ACC112 (cell line): ENCODE measurements around the gene ARID1B.

ENCODE experiments used
- H2AFZ ChIP-seq: fragments of 200-600 bp; sonication (generic); one replicate; pipeline ENCODE4 v1.6.0; 2017; ENCODE audit warnings: antibody characterized with exemption, low read length; ENCODE audit not compliant: unreplicated experiment
- H3K27ac ChIP-seq: fragments of 200-600 bp; sonication (generic); 2 replicates; pipeline ENCODE4 v1.5.1; 2014; ENCODE audit warnings: low read depth, mild to moderate bottlenecking, antibody characterized with exemption, low read length, moderate library complexity
- H3K27me3 ChIP-seq: fragments of 200-600 bp; sonication (generic); 2 replicates; pipeline ENCODE4 v1.6.1; 2014; ENCODE audit warnings: mild to moderate bottlenecking, antibody characterized with exemption, low read length, moderate library complexity, mixed read lengths; ENCODE audit not compliant: insufficient read depth
- H3K36me3 ChIP-seq: fragments of 200-600 bp; sonication (generic); 2 replicates; pipeline ENCODE4 v1.6.1; 2016; ENCODE audit warnings: mild to moderate bottlenecking, antibody characterized with exemption, low read length, moderate library complexity, mixed read lengths; ENCODE audit not compliant: insufficient read depth
- H3K4me1 ChIP-seq: fragments of 200-600 bp; sonication (generic); one replicate; pipeline ENCODE4 v1.6.1; 2016; ENCODE audit warnings: low read length, mixed read lengths; ENCODE audit not compliant: insufficient read depth, unreplicated experiment, control insufficient read depth
- H3K4me3 ChIP-seq: fragments of 200-600 bp; sonication (generic); 2 replicates; pipeline ENCODE4 v1.5.1; 2014; ENCODE audit warnings: mild to moderate bottlenecking, low read depth, low read length
- H3K79me2 ChIP-seq: fragments of 200-600 bp; sonication (generic); one replicate; pipeline ENCODE4 v1.6.0; 2016; ENCODE audit warnings: low read length; ENCODE audit not compliant: control insufficient read depth, unreplicated experiment, insufficient read depth

ARID1B gene

DNA sequence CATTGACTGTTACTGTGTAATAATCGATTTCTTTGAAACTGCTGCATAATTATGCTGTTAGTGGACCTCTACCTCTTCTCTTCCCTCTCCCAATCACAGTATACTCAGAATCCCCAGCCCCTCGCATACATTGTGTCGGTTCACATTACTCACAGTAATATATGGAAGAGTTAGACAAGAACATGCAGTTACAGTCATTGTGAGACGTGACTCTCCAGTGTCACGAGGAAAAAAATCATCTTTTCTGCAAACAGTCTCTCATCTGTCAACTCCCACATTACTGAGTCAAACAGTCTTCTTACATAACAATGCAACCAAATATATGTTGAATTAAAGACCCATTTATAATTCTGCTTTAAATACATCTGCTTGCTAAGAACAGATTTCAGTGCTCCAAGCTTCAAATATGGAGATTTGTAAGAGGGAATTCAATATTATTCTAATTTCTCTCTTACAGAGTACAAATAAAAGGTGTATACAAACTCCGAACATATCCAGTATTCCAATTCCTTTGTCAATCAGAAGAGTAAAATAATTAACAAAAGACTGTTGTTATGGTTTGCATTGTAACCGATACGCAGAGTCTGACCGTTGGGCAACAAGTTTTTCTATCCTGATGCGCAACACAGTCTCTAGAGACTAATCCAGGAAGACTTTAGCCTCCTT is 432.8 kb downstream of the ARID1B start:
- H3K27me3 ChIP-seq, result no peaks in the 10 kb centered on the region
- H3K4me1 ChIP-seq, result no peaks in the 10 kb centered on the region
- no peak overlapping the region for H2AFZ ChIP-seq
- H3K27ac ChIP-seq, result no peak overlapping the region
- peaks cover 7% of the 10 kb centered on the region for H3K36me3 ChIP-seq
- H3K79me2 ChIP-seq, result no peaks in the 10 kb centered on the region
- H3K4me3 ChIP-seq, result no peak overlapping the region

DNA sequence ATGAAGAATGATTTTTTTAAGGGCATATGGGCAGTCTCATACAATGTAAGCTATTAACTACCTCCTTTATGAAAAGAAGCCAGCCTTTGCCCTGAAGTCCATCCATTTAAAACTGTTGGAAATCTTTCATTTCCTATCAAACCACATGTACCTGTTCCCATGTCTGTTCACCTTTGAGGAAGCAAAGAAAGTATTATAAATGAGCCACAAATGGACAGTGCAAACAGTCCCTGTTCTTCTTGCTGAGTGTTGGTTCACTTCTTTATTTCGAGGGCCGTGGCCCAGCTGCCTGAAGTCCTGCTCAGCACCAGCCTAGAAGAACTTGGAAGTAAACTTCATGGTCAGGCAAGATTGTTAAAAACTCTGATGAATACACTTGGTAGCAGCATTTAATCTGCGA is 433.8 kb downstream of the ARID1B start:
- H3K4me1 ChIP-seq, result no peaks in the 10 kb centered on the region
- no peak overlapping the region for H3K27ac ChIP-seq
- no peaks in the 10 kb centered on the region for H3K79me2 ChIP-seq
- H3K4me3 ChIP-seq, result no peak overlapping the region
- no peaks in the 10 kb centered on the region for H3K27me3 ChIP-seq
- H2AFZ ChIP-seq, result no peak overlapping the region
- peaks cover 4% of the 10 kb centered on the region for H3K36me3 ChIP-seq

DNA sequence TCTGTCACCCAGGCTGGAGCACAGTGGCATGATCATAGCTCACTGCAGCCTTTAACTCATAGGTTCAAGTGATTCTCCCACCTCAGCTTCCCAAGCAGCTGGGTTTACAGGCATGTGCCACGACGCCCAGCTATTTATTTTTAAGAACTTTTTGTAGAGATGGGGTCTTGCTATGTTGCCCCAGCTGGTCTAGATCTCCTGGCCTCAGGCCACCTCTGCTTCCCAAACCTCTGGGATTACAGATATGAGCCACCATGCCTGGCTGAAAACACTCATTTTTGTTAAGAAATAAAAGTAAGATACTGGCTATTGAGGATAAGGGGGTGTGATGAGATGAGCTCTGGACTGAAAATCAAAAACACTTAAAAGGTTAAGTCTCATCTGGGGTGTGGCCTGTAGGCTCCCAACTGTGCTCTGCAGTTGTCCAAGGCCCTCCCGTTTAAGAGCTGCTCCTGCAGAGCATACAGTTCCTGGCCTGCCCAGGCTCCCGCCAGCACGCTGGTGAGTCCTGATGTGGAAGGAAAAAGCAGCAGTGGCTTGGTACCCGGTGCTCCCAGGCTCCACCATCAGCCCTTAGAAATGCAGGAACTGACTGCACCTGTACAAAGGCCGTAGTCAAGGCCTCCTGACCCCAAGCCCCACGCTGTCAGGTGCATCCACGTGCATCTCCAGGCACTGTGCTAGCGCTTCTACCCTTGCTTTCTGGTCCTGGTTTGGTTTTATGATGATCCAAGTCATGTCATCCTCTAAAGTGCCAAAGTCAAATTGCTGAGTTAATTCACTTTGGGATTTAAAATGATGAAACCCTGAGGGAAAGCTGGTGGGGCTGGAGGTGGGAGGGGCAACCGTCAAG is 434.7 kb downstream of the ARID1B start:
- Histone ChIP-seq H3K27me3 (no peaks in the 10 kb centered on the region), H2AFZ (no peak overlapping the region)

DNA sequence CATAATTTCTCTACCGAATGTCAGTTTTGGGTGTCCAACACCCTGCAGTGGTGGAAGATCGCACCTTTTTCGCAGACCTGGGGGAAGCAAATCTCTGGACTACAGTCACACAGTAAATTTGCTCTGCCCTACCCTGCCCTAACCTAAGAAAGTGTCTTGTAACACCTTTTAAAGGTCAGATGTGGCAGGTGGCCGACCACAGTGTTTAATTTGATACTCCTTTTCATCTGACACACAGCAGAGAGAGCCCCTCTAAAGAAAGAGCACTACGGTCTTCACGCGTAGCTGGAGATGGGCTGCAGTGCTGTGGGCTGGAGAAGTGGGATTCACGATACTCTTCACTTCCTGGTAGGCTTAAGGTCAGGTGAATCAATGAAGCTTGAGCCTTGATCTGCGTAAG is 436.2 kb downstream of the ARID1B start:
- no peak overlapping the region for H2AFZ ChIP-seq
- H3K27me3 ChIP-seq, result no peaks in the 10 kb centered on the region
- H3K27ac ChIP-seq, result no peak overlapping the region
- no peaks in the 10 kb centered on the region for H3K79me2 ChIP-seq
- no peaks in the 10 kb centered on the region; the same call in 1 of the 2 replicates for H3K36me3 ChIP-seq
- H3K4me3 ChIP-seq, result no peak overlapping the region
- no peaks in the 10 kb centered on the region for H3K4me1 ChIP-seq

More for the DNA sequence above, 434.7 kb downstream of the ARID1B start:
- H3K36me3 ChIP-seq, result no peaks in the 10 kb centered on the region; the same call in 1 of the 2 replicates
- no peaks in the 10 kb centered on the region for H3K79me2 ChIP-seq
- no peak overlapping the region for H3K4me3 ChIP-seq
- H3K27ac ChIP-seq, result no peak overlapping the region
- H3K4me1 ChIP-seq, result no peaks in the 10 kb centered on the region

DNA sequence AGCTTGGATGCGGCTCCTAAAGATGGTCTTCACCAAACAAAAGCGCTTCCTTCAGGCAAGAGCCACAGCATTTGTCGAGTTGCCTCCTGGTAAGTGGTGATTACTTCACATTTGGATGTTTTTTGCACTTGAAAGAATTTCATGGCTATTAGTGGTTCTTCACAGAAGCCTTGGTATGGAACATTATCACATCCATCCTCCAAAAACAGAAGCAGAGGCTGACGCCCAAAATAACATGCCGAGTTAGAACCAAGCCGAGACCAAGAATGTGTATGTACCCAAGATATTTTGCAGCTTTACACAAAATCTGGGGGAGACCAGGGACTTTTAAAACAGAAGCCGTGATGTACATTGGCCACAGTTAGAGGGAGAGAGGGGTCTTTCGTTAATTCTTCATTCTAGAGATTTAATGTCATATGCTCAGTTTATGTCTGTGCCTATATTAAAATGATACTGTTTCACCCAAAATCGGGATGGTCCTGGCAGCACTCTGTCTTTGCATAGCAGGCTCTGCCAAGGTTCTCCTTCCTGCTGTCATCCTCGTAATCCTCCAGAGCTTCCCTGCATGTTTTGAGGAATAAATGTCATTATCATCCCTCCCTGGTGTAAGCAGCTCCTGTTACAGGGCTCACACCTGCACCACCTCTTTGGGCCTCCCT is 436.9 kb downstream of the ARID1B start:
- H3K79me2 ChIP-seq, result no peaks in the 10 kb centered on the region
- H3K4me3 ChIP-seq, result no peak overlapping the region
- peaks cover 6% of the 10 kb centered on the region for H3K4me1 ChIP-seq
- no peak overlapping the region for H3K27ac ChIP-seq
- H2AFZ ChIP-seq, result no peak overlapping the region
- no peaks in the 10 kb centered on the region for H3K36me3 ChIP-seq
- H3K27me3 ChIP-seq, result no peaks in the 10 kb centered on the region

DNA sequence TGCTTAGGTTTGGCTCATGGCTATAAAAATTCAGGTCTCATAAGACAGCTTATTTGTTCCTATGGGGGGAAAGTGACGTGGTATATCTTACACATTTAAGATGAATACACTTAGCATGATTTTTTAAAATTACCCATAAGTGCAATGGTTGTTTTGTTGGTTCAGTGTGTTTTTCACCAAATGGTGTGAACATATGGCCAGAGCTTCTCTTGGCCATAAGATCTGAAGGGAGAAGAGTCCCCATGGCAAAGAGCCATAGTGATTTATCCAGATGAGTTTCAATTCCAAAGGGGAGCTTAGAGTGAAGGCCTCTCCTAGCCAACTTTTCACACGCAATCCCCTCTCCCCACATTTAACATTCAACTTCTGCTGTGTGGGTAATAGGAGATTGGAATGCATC is 438.5 kb downstream of the ARID1B start:
- no peaks in the 10 kb centered on the region for H3K27me3 ChIP-seq
- no peak overlapping the region for H3K27ac ChIP-seq
- peaks cover 21% of the 10 kb centered on the region for H3K4me1 ChIP-seq
- H3K36me3 ChIP-seq, result no peaks in the 10 kb centered on the region
- no peaks in the 10 kb centered on the region for H3K79me2 ChIP-seq
- H2AFZ ChIP-seq, result no peak overlapping the region
- H3K4me3 ChIP-seq, result no peak overlapping the region

DNA sequence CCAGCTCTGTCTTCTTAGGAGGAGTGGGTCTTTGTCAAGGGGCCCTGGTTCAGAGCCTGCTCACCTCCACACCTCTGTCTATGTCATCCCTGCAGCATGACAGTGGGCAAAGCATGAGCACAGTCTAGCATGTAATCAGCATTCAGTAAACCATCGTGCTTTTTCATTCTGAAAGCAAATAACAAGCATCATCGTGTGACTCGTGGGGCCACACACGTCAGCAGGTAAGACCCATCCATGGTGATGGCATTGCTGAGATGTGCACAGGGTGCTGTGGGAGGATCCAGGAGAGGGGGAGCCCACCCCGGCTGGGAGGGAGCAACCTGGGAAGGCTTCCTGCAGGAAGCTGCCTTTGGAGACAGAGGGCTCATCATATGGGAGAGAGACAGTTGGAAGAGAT is 439.4 kb downstream of the ARID1B start:
- H3K4me1 ChIP-seq, result peaks cover 21% of the 10 kb centered on the region
- no peak overlapping the region for H2AFZ ChIP-seq
- no peaks in the 10 kb centered on the region for H3K27me3 ChIP-seq
- H3K79me2 ChIP-seq, result no peaks in the 10 kb centered on the region
- H3K36me3 ChIP-seq, result no peaks in the 10 kb centered on the region
- H3K4me3 ChIP-seq, result no peak overlapping the region
- H3K27ac ChIP-seq, result no peak overlapping the region

DNA sequence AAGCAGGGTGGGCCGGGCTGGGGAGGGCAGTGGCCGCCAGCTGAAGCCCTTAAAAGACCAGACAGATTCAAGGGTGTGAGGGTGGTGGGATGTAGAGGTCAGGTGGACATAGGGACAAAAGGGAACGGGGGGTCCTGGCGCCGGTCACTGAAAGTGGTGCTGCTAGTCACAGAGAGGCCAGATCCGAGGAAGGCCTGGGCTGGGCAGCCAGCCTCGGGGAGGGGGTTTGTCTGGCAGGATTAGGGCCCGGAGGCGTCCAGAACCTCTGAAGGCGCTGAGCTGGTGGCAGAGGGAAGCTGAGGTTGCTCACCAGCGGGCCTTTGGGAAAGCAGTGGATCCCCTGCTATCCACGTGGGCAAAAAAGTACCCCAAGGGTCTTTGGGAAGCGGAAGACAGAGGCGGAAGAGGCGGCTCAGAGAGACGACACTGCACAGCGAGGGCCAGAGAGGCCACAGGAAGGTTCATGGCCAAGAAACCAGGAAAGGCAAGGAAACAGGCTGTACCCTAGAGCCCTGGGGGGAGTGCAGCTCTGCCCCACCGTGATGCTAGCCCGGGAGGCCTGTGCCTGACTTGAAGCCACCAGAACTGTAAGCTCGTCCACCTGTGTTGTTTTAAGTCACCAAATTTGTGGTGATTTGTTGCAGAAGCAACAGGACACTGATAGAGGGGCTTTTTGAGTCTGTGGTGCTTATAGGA is 440.2 kb downstream of the ARID1B start:
- H3K4me1 ChIP-seq, result peaks cover 21% of the 10 kb centered on the region
- H2AFZ ChIP-seq, result no peak overlapping the region
- H3K27ac ChIP-seq, result no peak overlapping the region
- H3K27me3 ChIP-seq, result no peaks in the 10 kb centered on the region
- no peaks in the 10 kb centered on the region for H3K36me3 ChIP-seq
- H3K79me2 ChIP-seq, result no peaks in the 10 kb centered on the region
- H3K4me3 ChIP-seq, result no peak overlapping the region

DNA sequence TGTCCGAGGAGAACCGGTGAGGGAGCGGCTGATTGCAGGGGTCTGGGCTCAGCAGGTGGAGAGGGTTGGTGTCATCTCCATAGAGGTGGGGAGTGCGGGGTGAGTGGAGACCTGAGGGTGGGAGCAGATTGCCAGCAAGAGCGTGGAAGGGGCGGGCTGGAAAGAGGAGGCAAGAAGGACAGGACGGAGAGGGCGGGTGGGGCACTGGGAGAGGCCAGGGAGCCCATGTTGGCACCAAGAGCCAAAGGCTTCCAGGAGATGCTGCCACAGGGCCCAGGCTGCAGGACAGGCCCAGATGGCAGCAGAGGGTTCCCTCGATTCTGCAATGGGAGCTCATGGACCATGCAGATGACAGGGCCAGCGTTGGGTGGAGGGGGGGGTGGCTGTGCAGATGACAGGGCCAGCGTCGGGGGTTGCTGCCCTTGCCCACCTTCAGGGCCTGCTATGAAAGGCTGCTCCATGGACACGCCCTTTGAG is 440.8 kb downstream of the ARID1B start:
- H3K27me3 ChIP-seq, result no peaks in the 10 kb centered on the region
- H3K79me2 ChIP-seq, result no peaks in the 10 kb centered on the region
- peaks cover 25% of the 10 kb centered on the region for H3K4me1 ChIP-seq
- H3K36me3 ChIP-seq, result no peaks in the 10 kb centered on the region
- no peak overlapping the region for H3K4me3 ChIP-seq
- no peak overlapping the region for H2AFZ ChIP-seq
- H3K27ac ChIP-seq, result no peak overlapping the region
